ENCODE measurements around the gene PSMD5. TPM values are rescaled to one million over a fixed set of nuclear protein-coding genes. Genes with fewer than 3 reads are reported as not detected.

Gene PSMD5
- polyA plus RNA-seq, 1 experiment: 22.0 TPM

DNA sequence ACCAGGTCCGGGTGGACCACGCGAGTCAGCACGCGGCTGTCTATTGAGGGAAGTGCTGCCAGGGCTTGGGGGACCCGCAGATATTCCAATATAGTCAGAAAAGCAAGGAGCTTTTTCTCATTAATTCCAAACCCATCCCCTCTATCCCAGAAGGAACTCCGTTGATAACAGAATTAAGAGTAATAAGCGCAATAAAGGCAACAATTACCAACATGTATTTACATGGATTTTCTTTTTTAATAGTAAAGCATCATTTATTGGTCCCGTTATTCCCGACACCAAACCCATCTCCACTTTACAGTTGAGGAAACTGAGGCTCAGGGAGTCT lies 26.6 kb upstream of the PSMD5 start:
- ChIA-PET POLR2A (no interaction called here), CTCF (interaction anchor here (0.7 to 1.2 kb wide), 4 partner anchors 14 to 71 kb away, joined by 3 to 8 read pairs (median 3); no protein-coding TSS in a partner anchor)
- Histone ChIP-seq H3K36me3 (ENCODE audit: control insufficient read depth, insufficient read depth, low read length) (peaks cover 3% of the 10 kb centered on the region; the same call in 1 of the 2 replicates), H3K27me3 (ENCODE audit: control insufficient read depth, insufficient read depth, low read length) (no peaks in the 10 kb centered on the region), H3K4me3 (ENCODE audit: low read depth, low read length) (peak overlapping the region; percentile 47)
- TF ChIP-seq, protein P1, sequence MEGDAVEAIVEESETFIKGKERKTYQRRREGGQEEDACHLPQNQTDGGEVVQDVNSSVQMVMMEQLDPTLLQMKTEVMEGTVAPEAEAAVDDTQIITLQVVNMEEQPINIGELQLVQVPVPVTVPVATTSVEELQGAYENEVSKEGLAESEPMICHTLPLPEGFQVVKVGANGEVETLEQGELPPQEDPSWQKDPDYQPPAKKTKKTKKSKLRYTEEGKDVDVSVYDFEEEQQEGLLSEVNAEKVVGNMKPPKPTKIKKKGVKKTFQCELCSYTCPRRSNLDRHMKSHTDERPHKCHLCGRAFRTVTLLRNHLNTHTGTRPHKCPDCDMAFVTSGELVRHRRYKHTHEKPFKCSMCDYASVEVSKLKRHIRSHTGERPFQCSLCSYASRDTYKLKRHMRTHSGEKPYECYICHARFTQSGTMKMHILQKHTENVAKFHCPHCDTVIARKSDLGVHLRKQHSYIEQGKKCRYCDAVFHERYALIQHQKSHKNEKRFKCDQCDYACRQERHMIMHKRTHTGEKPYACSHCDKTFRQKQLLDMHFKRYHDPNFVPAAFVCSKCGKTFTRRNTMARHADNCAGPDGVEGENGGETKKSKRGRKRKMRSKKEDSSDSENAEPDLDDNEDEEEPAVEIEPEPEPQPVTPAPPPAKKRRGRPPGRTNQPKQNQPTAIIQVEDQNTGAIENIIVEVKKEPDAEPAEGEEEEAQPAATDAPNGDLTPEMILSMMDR (IDR thresholded peaks at IDR 0.05; ENCODE audit: insufficient read depth, low read depth, low read length): no peak
- DNase-seq (ENCODE audit: low read depth): no peak

- H3K36me3 ChIP-seq (ENCODE audit: control insufficient read depth, insufficient read depth, low read length): peaks cover 3% of the 10 kb centered on the region; the same call in 1 of the 2 replicates
- no peaks in the 10 kb centered on the region for H3K27me3 ChIP-seq (ENCODE audit: control insufficient read depth, insufficient read depth, low read length)
- CTCF ChIA-PET: interaction anchor here (0.7 to 1.2 kb wide), 4 partner anchors 15 to 71 kb away, joined by 3 to 8 read pairs (median 3); no protein-coding TSS in a partner anchor
- TF ChIP-seq, protein P1 (IDR thresholded peaks at IDR 0.05; ENCODE audit: insufficient read depth, low read depth, low read length): peak; percentile 67
- DNase-seq (ENCODE audit: low read depth): peak; percentile 70
- POLR2A ChIA-PET: no interaction called here
- peak overlapping the region; percentile 47 for H3K4me3 ChIP-seq (ENCODE audit: low read depth, low read length)
Observed at GRCh38 chr9:120868676-120869359, 26.1 kb upstream of the PSMD5 start.

- Histone ChIP-seq H3K27me3 (ENCODE audit: control insufficient read depth, insufficient read depth, low read length) (no peaks in the 10 kb centered on the region), H3K4me3 (ENCODE audit: low read depth, low read length) (peak overlapping the region; percentile 34), H3K36me3 (ENCODE audit: control insufficient read depth, insufficient read depth, low read length) (peaks cover 3% of the 10 kb centered on the region; the same call in 1 of the 2 replicates)
- TF ChIP-seq, protein P1 (IDR thresholded peaks at IDR 0.05; ENCODE audit: insufficient read depth, low read depth, low read length): no peak
- CTCF ChIA-PET: interaction anchor here (1.0 kb wide), 1 partner anchor 48 kb away, joined by 3 read pairs; no protein-coding TSS in a partner anchor
- POLR2A ChIA-PET: interaction anchor here (0.6 kb wide), 1 partner anchor 63 kb away, joined by 5 read pairs; no protein-coding TSS in a partner anchor
- peak; percentile 44 for DNase-seq (ENCODE audit: low read depth)
Observed at GRCh38 chr9:120868339-120868675, 25.6 kb upstream of the PSMD5 start.

DNA sequence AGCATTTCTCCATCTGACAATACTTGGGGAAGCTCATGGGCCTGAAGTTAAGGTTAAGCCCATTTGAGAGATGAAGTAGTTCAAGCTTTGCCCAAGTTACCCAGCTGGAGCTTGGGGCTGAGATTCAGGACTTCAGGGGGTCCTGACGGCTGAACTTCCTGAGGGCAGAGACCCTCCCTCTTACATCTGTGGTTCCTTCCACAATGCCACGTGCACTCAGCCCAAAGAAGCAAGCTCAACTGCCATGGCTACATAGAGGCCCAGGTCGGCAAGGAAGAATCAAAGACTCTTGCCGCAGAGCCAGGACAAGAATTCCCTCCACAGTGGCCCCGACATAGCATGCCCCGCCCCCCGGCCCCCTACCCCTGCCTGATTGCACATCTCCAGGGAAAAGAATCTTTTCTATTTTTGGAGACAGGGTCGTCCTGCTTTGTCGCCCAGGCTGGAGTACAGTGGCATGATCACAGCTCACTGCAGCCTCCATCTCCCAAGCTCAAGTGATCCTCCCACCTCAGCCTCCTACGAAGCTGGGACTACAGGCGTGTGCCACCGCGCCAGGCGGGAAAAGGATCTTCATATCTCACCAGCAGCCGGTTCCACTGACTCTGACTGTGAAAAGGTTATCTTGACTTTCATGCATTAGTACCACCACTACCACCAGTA lies 25.1 kb upstream of the PSMD5 start:
- peaks cover 3% of the 10 kb centered on the region for H3K36me3 ChIP-seq (ENCODE audit: control insufficient read depth, insufficient read depth, low read length)
- no peak for DNase-seq (ENCODE audit: low read depth)
- no peaks in the 10 kb centered on the region for H3K27me3 ChIP-seq (ENCODE audit: control insufficient read depth, insufficient read depth, low read length)
- ChIA-PET POLR2A (interaction anchor here (0.6 kb wide), 1 partner anchor 64 kb away, joined by 5 read pairs; no protein-coding TSS in a partner anchor), CTCF (interaction anchor here (0.7 kb wide), 1 partner anchor 69 kb away, joined by 3 read pairs; no protein-coding TSS in a partner anchor)
- TF ChIP-seq, protein P1 (IDR thresholded peaks at IDR 0.05; ENCODE audit: insufficient read depth, low read depth, low read length): no peak
- H3K4me3 ChIP-seq (ENCODE audit: low read depth, low read length): peak overlapping the region; percentile 34

DNA sequence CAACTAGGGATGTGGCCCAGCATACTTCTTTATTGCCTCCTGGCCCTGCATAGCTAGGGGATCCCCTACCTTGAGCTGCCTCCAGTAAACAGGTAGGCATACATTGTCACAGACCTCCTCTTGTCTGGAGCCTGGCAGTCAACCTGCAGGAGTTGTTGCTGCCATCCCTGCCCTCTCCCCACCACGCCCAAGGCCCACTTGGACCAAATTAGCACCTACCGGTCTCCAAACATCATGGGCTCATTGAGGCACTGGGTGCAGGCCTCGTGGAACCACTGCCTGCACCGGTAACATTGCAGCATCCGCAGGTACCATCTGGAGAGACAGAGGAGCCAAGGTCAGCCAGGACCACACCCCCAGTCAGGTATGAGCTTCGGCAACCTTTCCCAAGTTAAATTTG lies 23.9 kb upstream of the PSMD5 start:
- H3K27me3 ChIP-seq (ENCODE audit: control insufficient read depth, insufficient read depth, low read length): no peaks in the 10 kb centered on the region
- TF ChIP-seq, protein P1 (IDR thresholded peaks at IDR 0.05; ENCODE audit: insufficient read depth, low read depth, low read length): no peak
- no peak overlapping the region for H3K4me3 ChIP-seq (ENCODE audit: low read depth, low read length)
- DNase-seq (ENCODE audit: low read depth): no peak
- ChIA-PET CTCF (no interaction called here), POLR2A (no interaction called here)
- H3K36me3 ChIP-seq (ENCODE audit: control insufficient read depth, insufficient read depth, low read length): peaks cover 11% of the 10 kb centered on the region

All from BJ (cell line).